ENCODE results near the gene GBP7.

The GBP7 gene

GRCh38 chr1:89104687-89105086, 71.1 kb downstream of the GBP7 start:
- H3K23ac ChIP-seq (ENCODE audit: low read length in 2 of 2), result no peak overlapping the region
- no peak overlapping the region for H4K91ac ChIP-seq (ENCODE audit: low read length)
- H3K4me3 ChIP-seq (ENCODE audit: insufficient read depth in 1 of 2, low read depth in 1 of 2, low read length in 2 of 2), result no peak overlapping the region
- H2AK5ac ChIP-seq (ENCODE audit: low read length, severe bottlenecking), result no peak overlapping the region
- H3K4me1 ChIP-seq (ENCODE audit: control insufficient read depth, insufficient read depth, low read depth, low read length), result no peaks in the 10 kb centered on the region
- no peaks in the 10 kb centered on the region for H3K9me3 ChIP-seq (ENCODE audit: control insufficient read depth, low read length)
- H3K14ac ChIP-seq (ENCODE audit: low read length in 2 of 2), result no peak overlapping the region
- no peak overlapping the region for H3K27ac ChIP-seq (ENCODE audit: low read length, poor library complexity, severe bottlenecking)
- no peak overlapping the region for H2BK120ac ChIP-seq (ENCODE audit: low read depth, low read length)
- H2BK12ac ChIP-seq (ENCODE audit: low read length in 2 of 2), result no peak overlapping the region
- H3K27me3 ChIP-seq (ENCODE audit: control insufficient read depth in 1 of 2, insufficient read depth in 1 of 2, low read length in 2 of 2), result no peaks in the 10 kb centered on the region
- H3K18ac ChIP-seq (ENCODE audit: low read depth in 1 of 2, low read length in 2 of 2), result no peak overlapping the region
- H3K36me3 ChIP-seq (ENCODE audit: control insufficient read depth in 1 of 2, insufficient read depth in 2 of 2, low read depth in 1 of 2, low read length in 2 of 2), result peaks cover 3 to 49% of the 10 kb centered on the region in 2 experiments
- no peak overlapping the region for H2AFZ ChIP-seq (ENCODE audit: low read depth, low read length)
- no peak overlapping the region for H2BK15ac ChIP-seq (ENCODE audit: low read depth, poor library complexity, severe bottlenecking)
- no peaks in the 10 kb centered on the region for H3K79me1 ChIP-seq (replicated peaks; ENCODE audit: low read length, poor library complexity, severe bottlenecking)
- H2BK5ac ChIP-seq (ENCODE audit: low read depth, low read length, poor library complexity, severe bottlenecking), result no peak overlapping the region
- H4K8ac ChIP-seq (ENCODE audit: low read length), result no peak overlapping the region
- 84% methylated on average over 16 of the region's 17 CpGs for WGBS
- DNase-seq, result no peak
- H3K9ac ChIP-seq (ENCODE audit: low read length), result no peak overlapping the region
- H3K4ac ChIP-seq (ENCODE audit: low read depth in 1 of 2, low read length in 2 of 2), result no peak overlapping the region
- no peak overlapping the region for H3K4me2 ChIP-seq (ENCODE audit: low read length, poor library complexity, severe bottlenecking)

GRCh38 chr1:89104147-89104546, 71.7 kb downstream of the GBP7 start:
- Histone ChIP-seq H2BK12ac (ENCODE audit: low read length in 2 of 2) (no peak overlapping the region), H3K9ac (ENCODE audit: low read length) (no peak overlapping the region)

GRCh38 chr1:89102021-89102420, 73.8 kb downstream of the GBP7 start:
- no peaks in the 10 kb centered on the region for H3K9me3 ChIP-seq (ENCODE audit: control insufficient read depth, low read length)
- no peak overlapping the region for H2BK15ac ChIP-seq (ENCODE audit: low read depth, poor library complexity, severe bottlenecking)
- no peak overlapping the region for H3K27ac ChIP-seq (ENCODE audit: low read length, poor library complexity, severe bottlenecking)
- H3K4me1 ChIP-seq (ENCODE audit: control insufficient read depth, insufficient read depth, low read depth, low read length), result no peaks in the 10 kb centered on the region
- H2BK5ac ChIP-seq (ENCODE audit: low read depth, low read length, poor library complexity, severe bottlenecking), result no peak overlapping the region
- H3K18ac ChIP-seq (ENCODE audit: low read depth in 1 of 2, low read length in 2 of 2), result no peak overlapping the region
- H3K4ac ChIP-seq (ENCODE audit: low read depth in 1 of 2, low read length in 2 of 2), result no peak overlapping the region
- no peaks in the 10 kb centered on the region for H3K79me1 ChIP-seq (replicated peaks; ENCODE audit: low read length, poor library complexity, severe bottlenecking)
- H4K91ac ChIP-seq (ENCODE audit: low read length), result no peak overlapping the region
- H3K14ac ChIP-seq (ENCODE audit: low read length in 2 of 2), result no peak overlapping the region
- H2AK5ac ChIP-seq (ENCODE audit: low read length, severe bottlenecking), result no peak overlapping the region
- H3K9ac ChIP-seq (ENCODE audit: low read length), result no peak overlapping the region
- H2BK12ac ChIP-seq (ENCODE audit: low read length in 2 of 2), result no peak overlapping the region
- H2BK120ac ChIP-seq (ENCODE audit: low read depth, low read length), result no peak overlapping the region
- no peak overlapping the region for H3K4me3 ChIP-seq (ENCODE audit: insufficient read depth in 1 of 2, low read depth in 1 of 2, low read length in 2 of 2)
- no peak overlapping the region for H4K8ac ChIP-seq (ENCODE audit: low read length)
- peaks cover 3 to 22% of the 10 kb centered on the region in 2 experiments for H3K36me3 ChIP-seq (ENCODE audit: control insufficient read depth in 1 of 2, insufficient read depth in 2 of 2, low read depth in 1 of 2, low read length in 2 of 2)
- H3K27me3 ChIP-seq (ENCODE audit: control insufficient read depth in 1 of 2, insufficient read depth in 1 of 2, low read length in 2 of 2), result no peaks in the 10 kb centered on the region
- H3K4me2 ChIP-seq (ENCODE audit: low read length, poor library complexity, severe bottlenecking), result no peak overlapping the region
- H2AFZ ChIP-seq (ENCODE audit: low read depth, low read length), result no peak overlapping the region
- no peak overlapping the region for H3K23ac ChIP-seq (ENCODE audit: low read length in 2 of 2)
- no peak for DNase-seq

More at GRCh38 chr1:89104147-89104546, 71.7 kb downstream of the GBP7 start:
- Histone ChIP-seq H4K91ac (ENCODE audit: low read length) (no peak overlapping the region), H3K18ac (ENCODE audit: low read depth in 1 of 2, low read length in 2 of 2) (no peak overlapping the region), H4K8ac (ENCODE audit: low read length) (no peak overlapping the region), H2AFZ (ENCODE audit: low read depth, low read length) (no peak overlapping the region), H2BK5ac (ENCODE audit: low read depth, low read length, poor library complexity, severe bottlenecking) (no peak overlapping the region), H3K79me1 (replicated peaks; ENCODE audit: low read length, poor library complexity, severe bottlenecking) (no peaks in the 10 kb centered on the region), H2BK120ac (ENCODE audit: low read depth, low read length) (no peak overlapping the region), H3K9me3 (ENCODE audit: control insufficient read depth, low read length) (no peaks in the 10 kb centered on the region), H3K23ac (ENCODE audit: low read length in 2 of 2) (no peak overlapping the region), H2AK5ac (ENCODE audit: low read length, severe bottlenecking) (no peak overlapping the region), H3K27ac (ENCODE audit: low read length, poor library complexity, severe bottlenecking) (no peak overlapping the region), H3K4ac (ENCODE audit: low read depth in 1 of 2, low read length in 2 of 2) (no peak overlapping the region), H3K4me1 (ENCODE audit: control insufficient read depth, insufficient read depth, low read depth, low read length) (no peaks in the 10 kb centered on the region), H3K4me3 (ENCODE audit: insufficient read depth in 1 of 2, low read depth in 1 of 2, low read length in 2 of 2) (no peak overlapping the region), H3K27me3 (ENCODE audit: control insufficient read depth in 1 of 2, insufficient read depth in 1 of 2, low read length in 2 of 2) (no peaks in the 10 kb centered on the region), H2BK15ac (ENCODE audit: low read depth, poor library complexity, severe bottlenecking) (no peak overlapping the region), H3K36me3 (ENCODE audit: control insufficient read depth in 1 of 2, insufficient read depth in 2 of 2, low read depth in 1 of 2, low read length in 2 of 2) (peaks cover 3 to 44% of the 10 kb centered on the region in 2 experiments), H3K4me2 (ENCODE audit: low read length, poor library complexity, severe bottlenecking) (no peak overlapping the region), H3K14ac (ENCODE audit: low read length in 2 of 2) (no peak overlapping the region)
- WGBS, result 92% methylated on average over 2 of the region's 2 CpGs
- DNase-seq, result no peak

- Histone ChIP-seq H2BK5ac (ENCODE audit: low read depth, low read length, poor library complexity, severe bottlenecking) (no peak overlapping the region), H3K27ac (ENCODE audit: low read length, poor library complexity, severe bottlenecking) (no peak overlapping the region), H3K4ac (ENCODE audit: low read depth in 1 of 2, low read length in 2 of 2) (no peak overlapping the region), H4K91ac (ENCODE audit: low read length) (no peak overlapping the region), H3K18ac (ENCODE audit: low read depth in 1 of 2, low read length in 2 of 2) (no peak overlapping the region), H3K9me3 (ENCODE audit: control insufficient read depth, low read length) (peaks cover 10% of the 10 kb centered on the region), H2AK5ac (ENCODE audit: low read length, severe bottlenecking) (no peak overlapping the region), H2BK15ac (ENCODE audit: low read depth, poor library complexity, severe bottlenecking) (no peak overlapping the region), H3K79me1 (replicated peaks; ENCODE audit: low read length, poor library complexity, severe bottlenecking) (no peaks in the 10 kb centered on the region), H3K36me3 (ENCODE audit: control insufficient read depth in 1 of 2, insufficient read depth in 2 of 2, low read depth in 1 of 2, low read length in 2 of 2) (peaks cover 3 to 6% of the 10 kb centered on the region in 2 experiments), H3K4me1 (ENCODE audit: control insufficient read depth, insufficient read depth, low read depth, low read length) (no peaks in the 10 kb centered on the region), H3K27me3 (ENCODE audit: control insufficient read depth in 1 of 2, insufficient read depth in 1 of 2, low read length in 2 of 2) (no peaks in the 10 kb centered on the region), H2AFZ (ENCODE audit: low read depth, low read length) (no peak overlapping the region), H3K23ac (ENCODE audit: low read length in 2 of 2) (no peak overlapping the region), H2BK12ac (ENCODE audit: low read length in 2 of 2) (no peak overlapping the region), H3K4me2 (ENCODE audit: low read length, poor library complexity, severe bottlenecking) (no peak overlapping the region), H3K9ac (ENCODE audit: low read length) (no peak overlapping the region), H3K4me3 (ENCODE audit: insufficient read depth in 1 of 2, low read depth in 1 of 2, low read length in 2 of 2) (no peak overlapping the region), H4K8ac (ENCODE audit: low read length) (no peak overlapping the region), H2BK120ac (ENCODE audit: low read depth, low read length) (no peak overlapping the region), H3K14ac (ENCODE audit: low read length in 2 of 2) (no peak overlapping the region)
- DNase-seq, result no peak
- WGBS, result 83% methylated on average over 3 of the region's 3 CpGs
Measured at GRCh38 chr1:89100412-89100811, 75.4 kb downstream of the GBP7 start.
